ENCODE data around the gene AKAP10.
"Not testable (repeated sequence)": the region's sequence is repeated elsewhere in the genome, so short reads cannot be mapped to it uniquely, and the experiment has no call there.

The AKAP10 gene

DNA sequence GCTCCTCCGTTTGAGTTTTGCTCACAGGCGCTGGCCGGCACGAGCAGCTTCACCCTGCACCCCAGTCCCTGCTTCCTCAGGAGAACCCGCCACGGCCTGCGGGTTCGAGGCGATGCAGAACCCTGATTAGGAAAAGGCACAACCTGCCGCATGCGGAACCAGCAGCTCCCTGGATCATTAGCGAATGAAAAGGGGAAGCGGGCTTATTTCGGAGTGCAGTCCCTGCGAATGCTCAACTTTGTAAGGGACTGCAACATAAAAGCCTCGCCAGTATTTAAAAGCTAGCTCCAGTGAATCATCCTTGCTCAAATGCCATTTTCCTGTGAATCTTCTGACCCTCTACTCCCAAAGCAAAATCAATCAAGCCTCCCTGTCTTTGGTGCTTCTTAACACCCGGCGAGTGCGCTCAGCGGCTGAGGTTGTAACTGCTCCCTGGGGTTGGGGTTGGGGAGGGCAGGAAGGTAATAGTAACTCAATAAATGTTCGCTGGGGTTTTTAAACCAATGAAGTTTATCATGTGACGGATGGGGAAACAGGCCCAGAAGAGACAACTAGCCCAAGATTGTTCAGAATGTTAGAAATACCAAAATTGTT, 678 bp upstream of the AKAP10 start:
- DNase-seq, result no peak

DNA sequence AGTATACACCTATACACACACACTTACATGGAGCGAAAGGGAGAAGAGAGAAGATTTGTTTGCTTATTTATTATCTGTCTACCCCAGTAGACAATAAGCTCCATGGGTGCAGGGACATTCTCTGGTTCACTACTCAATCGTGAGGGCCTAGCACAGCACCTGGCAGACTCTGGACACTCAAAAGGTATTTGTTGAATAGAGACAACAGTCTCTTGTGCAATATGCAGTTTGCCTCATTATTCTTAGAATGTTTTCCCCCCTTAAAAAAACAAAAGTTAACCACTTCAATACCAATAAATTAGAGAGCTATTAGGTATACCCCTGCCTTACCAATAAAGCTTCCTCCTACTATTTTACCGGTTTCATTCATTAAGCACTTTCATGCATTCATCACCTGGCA, 2.0 kb downstream of the AKAP10 start:
- DNase-seq, result no peak

DNA sequence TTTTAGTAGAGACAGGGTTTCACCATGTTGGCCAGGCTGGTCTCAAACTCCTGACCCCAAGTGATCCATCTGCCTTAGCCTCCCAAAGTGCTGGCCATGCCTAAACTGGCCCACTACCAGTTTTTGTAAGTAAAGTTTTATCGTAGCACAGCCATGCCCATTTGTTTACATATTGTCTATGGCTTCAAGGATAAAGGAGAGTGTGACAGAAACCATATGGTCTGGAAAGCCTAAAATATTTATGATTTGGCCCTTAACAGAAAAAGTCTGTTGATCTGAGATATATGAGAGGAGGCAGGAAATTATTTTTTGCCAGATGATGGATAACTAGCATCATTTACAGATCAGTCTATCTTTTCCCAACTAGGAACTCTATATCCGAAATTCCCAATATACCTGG, 4.5 kb downstream of the AKAP10 start:
- DNase-seq, result no peak

DNA sequence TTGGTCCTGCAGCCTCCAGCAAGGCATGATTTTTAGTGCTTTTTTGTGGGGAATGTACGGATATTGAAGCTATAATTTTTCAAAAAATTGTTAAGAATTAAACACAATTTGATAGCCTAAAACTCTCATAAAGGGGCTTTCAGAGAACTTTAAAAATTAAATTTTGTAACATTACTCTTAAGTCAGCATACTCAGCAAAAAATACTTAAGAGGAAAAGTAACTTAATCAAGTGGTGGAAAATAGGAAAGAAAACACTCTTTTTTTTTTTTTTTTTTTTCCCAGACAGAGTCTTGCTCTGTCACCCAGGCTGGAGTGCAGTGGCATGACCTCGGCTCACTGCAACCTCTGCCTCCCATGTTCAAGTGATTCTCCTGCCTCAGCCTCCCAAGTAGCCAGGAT, 14.7 kb downstream of the AKAP10 start:
- DNase-seq, result not testable (repeated sequence)

DNA sequence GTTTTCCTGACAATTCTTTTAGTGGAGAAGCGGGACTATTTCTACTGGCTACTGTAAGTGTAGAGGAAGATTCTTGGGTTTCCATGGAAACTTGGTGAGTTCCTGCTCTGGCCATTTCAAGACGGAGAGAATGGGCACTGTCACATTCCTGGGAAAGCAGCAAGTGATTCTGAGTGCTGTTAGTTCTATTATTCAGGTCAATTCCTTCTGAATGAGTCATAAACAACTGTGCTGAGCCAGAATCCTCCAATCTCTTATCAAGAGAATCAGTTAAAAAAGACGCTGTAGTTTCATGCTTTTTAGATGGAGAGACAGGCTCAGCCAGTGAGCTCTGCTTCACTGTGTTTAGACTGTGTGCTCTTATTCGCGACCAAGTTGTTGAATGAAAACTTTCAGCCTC, 19.6 kb downstream of the AKAP10 start:
- DNase-seq, result no peak

DNA sequence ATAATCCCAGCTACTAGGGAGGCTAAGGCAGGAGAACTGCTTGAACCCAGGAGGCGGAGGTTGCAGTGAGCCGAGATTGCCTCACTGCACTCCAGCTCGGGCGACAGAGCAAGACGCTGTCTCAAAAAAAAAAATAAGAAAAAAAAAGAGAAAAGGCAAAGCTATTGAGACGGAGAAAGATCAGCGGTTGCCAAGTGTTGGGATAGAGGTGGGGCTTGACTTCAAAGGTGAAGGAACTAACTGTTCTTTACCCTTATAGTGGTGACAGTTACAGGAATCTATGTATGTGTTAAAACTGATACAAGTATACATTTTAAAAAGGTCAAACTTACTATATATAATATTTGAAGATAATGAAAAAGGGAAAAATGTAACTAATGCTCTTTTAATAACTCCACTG, 22.5 kb downstream of the AKAP10 start:
- no peak for DNase-seq

DNA sequence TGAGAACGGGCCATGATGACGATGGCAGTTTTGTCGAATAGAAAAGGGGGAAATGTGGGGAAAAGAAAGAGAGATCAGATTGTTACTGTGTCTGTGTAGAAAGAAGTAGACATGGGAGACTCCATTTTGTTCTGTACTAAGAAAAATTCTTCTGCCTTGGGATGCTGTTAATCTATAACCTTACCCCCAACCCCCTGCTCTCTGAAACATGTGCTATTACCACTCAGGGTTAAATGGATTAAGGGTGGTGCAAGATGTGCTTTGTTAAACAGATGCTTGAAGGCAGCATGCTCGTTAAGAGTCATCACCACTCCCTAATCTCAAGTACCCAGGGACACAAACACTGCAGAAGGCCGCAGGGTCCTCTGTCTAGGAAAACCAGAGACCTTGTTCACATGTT, 26.2 kb downstream of the AKAP10 start:
- DNase-seq, result not testable (repeated sequence)

DNA sequence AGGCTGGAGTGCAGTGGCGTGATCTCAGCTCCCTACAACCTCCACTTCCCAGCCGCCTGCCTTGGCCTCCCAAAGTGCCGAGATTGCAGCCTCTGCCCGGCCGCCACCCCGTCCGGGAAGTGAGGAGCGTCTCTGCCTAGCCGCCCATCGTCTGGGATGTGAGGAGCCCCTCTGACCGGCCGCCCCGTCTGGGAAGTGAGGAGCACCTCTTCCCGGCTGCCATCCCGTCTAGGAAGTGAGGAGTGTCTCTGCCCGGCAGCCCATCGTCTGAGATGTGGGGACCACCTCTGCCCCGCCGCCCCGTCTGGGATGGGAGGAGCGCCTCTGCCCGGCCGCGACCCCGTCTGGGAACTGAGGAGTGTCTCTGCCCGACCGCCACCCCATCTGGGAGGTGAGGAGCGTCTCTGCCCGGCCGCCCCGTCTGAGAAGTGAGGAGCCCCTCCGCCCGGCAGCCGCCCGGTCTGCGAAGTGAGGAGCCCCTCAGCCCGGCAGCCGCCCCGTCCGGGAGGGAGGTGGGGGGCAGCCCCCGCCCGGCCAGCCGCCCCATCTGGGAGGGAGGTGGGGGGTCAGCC, 26.9 kb downstream of the AKAP10 start:
- DNase-seq, result not testable (repeated sequence)

DNA sequence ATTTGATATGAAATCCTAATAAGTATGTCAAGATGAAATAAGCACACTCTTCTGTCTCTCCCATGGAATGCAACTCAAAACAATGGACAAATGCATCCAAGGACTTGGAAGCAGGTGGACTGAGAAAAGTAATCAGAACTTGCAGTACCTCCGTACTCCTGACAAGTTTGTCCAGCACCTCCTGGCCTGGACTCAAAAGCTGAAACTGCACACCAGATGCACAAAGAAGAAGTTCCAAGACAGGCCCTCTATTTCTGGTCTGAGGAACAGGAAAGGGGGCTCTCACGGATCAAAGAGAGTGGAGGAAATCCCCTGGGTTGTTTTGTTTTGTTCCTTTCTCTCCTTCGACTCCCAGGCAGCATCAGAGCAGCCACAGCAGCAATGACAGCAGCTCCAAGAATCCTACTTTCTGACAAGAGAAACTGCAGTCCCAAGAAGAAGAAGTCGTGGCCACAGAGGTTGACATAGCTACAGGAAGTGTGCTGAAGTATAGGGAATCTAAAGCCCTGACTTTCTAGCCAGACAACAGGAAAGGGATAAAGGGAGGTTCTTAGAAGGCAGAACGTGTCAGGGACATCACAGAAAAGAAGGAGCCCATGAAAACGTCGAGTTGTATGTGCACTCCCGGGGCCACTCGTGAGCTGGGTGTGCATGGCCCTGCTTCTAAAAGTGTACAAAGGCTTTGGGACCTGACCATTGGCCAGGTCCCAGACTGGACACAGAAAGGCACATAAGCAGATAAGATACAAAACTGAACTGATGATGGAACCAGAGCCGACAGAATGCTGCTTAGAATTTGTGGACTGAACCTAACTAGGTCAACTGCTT, 29.3 kb downstream of the AKAP10 start:
- no peak for DNase-seq

DNA sequence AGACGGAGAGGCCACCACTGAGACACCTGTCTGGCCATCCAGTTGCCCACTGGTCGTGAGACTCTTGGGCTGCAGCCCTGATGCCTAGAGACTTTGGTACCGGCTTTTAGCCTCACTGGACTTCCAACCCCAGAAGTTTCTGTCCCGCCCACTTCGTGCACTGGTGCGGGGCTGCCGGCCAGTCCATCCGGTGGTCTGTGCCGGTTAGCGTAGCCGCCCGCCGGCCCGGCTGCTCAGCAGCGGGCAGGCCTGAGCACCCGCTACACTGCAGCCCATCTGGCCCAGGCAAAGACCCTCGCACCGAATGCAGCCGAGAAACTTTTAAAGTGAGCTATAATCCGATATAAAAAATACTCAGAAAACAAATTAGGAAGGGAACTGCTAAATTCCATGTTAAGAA, 30.7 kb downstream of the AKAP10 start:
- DNase-seq, result no peak

DNA sequence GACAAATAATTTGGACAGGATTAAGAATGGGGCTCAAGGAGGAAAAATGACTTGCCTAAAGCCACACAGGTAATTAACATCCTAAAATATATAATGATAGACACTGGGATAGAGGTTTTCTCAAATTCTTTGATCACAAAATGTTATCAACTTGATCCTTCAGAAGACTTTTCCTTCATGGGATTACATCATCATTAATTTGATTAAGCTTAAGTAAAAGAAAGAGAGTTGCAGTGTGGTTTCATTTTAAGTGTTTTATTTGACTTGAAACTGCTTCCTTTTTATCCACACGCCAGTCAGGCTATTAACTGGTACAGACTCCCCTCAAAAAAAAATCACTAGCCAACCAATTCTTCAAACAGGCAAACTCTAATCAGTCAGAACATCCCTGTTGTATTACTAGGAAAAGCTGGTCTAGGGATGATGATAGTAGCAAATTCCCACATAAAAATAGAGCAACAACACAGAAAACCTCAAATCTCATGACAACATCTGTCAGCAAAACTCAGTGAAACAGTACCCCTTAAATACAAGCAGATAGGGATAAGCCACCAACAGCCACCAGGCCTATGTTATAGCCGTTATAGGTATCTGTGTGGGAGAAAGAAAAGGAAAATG, 32.5 kb downstream of the AKAP10 start:
- DNase-seq, result no peak

DNA sequence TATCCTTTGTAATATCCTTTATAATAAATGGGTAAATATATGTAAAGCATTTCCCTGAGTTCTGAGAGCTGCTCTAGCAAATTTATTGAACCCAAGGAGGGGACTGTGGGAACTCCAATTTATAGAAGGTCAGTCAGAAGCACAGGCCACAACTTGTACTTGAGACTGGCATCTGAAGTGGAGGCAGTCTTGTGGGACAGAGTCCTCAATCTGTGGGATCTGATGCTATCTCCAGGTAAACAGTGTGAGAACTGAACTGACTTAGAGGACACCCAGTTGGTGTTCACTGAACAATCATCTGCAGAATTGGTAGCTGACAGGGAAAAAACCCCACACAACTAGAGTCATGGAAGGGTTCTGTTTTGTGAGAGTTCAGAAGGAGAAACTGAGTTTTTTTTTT, 34.0 kb downstream of the AKAP10 start:
- no peak for DNase-seq

DNA sequence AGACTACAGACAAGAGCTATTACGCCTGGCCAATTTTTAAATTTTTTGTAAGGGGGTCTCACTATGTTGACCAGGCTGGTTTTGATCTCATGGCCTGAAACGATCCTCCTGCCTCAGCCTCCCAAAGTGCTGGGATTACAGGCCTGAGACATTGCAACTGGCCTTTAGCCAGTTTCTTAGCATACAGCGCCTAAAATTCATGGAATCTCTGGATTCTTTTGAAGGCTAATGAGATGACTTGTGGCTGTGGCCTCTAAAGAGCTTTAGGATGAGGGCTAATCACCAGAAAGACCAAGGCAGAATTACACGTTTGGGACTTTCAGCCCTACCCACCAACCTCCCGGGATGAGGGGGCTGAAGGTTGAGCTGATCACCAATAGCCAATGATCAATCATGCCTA, 34.6 kb downstream of the AKAP10 start:
- DNase-seq, result no peak

DNA sequence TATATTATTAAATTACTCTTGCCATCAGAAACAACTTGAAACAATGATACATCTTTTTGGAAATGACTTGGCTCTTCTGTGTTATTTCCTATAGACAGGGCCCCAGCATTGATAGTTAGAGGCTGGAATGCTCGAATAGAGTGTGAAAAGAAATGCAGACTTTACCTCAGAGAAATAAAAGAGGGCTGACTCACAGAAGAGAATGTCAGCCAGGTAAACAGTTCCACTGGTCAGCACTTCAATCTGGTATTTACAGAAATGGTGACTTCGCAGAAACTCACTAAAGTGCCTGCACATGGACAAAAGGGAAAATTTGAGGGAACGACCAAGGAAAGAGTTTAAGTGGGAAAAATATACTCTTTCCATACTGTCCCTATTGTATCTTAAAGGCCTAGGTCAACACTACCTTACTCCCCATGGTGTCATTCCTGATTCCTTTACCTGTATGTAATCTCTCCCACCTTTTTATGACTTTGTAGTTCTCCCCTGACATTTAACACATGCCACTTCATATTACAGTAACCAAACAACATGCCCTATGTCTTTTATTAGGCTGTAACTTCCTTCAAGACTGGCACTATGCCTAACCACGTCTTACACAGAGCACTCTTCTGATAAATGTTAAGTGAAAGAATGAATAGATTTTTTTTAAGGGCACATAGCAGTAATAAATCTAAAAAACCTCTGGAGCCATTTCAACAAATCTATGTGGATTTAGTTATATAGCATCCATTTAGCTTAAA, 36.7 kb downstream of the AKAP10 start:
- DNase-seq, result no peak

DNA sequence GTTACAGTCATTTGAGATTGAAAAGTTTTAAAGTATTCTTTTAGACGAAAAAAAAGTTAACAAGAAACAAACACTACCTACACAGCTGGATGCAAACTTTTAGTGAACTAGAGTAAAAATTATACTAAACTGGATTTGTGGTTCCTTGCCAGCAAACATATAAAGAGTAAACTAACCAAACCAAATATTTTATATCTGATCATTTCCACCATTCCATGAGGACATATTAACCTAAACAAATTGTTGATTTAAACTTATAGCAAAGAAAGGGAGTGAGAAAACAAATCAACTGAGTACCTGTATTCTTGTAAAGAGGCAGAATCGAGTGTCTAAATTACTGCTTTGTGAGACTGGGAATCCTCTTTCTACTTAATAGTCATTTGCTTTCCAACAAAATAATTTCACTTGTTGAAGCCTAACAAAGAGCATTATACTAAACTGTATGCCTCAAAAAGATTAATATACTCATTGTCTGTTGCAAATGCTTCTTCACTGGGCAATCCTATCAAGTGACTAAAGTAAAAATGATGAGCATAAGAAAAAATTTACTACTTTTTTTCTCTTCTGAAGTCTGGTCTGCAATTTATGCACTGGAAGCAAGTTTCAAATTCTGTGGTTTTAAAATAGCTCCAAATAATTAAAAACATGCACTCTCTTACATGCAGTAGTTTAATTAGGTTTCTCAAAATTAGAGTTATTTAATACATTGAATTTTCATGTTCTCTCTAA, 37.5 kb downstream of the AKAP10 start:
- DNase-seq, result no peak

DNA sequence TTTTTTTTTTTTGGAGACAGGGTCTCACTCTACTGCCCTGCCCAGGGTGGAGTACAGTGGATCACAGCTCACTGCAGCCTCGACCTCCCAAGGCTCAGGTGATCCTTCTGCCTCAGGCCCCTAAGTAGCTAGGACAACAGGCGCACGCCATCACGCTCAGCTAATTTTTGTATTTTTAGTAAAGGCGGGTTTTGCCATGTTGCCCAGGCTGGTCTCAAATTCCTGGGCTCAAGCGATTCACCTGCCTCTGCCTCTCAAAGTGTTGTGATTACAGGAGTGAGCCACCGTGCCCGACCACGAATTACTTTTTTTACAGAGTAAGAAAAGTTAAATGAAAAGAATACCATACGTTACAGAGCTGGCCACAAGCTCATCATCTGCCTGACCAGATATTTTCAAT, 38.9 kb downstream of the AKAP10 start:
- no peak for DNase-seq

DNA sequence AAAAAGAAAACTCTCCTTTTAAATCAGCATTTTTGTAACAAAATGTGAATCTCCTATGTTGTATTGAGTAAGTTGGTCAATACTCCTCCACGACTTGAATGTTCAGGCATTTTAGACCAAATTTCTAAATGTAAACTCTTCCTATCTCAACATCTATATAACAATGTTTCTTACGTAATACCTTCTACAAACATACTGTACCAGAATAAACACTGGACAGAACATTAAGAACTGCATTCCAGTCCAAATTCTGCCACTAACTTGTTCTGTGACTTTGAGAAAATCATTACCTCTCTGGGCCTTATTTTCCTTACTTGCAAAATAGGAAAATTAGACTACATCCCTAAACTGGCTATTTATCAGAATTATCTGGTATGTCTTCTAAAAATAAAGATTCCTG, 40.1 kb downstream of the AKAP10 start:
- DNase-seq, result no peak

DNA sequence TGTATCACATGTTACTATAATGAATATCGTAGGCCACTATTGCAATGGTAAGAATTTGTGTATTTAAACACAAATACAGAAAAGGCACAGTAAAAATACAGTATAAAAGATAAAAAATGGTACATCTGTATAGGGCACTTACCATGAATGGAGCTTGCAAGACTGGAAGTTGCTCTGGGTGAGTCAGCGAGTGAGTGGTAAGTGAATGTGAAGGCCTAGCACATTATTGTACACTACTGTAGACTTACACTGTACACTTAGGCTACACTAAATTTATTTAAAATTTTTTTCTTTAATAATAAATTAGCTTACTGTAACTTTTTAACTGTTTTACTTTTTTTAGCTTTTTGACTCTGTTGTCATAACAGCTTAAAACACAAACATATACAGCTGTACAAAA, 42.5 kb downstream of the AKAP10 start:
- no peak for DNase-seq

DNA sequence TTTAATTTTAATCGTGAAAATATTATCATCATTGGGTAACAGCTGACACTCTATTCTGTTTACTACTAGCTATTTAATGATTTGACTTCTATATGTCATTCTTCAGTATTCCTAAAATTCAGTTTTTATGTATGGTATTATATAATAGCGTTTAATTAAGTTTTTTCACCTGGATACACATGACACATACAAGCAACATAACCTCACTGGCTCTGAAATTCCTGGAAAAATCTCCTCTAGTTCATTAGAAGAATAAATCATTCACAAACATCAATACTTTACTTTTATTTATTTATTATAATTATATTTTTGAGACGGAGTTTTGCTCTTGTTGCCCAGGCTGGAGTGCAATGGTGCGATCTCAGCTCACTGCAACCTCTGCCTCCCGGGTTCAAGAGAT, 44.0 kb downstream of the AKAP10 start:
- DNase-seq, result no peak

DNA sequence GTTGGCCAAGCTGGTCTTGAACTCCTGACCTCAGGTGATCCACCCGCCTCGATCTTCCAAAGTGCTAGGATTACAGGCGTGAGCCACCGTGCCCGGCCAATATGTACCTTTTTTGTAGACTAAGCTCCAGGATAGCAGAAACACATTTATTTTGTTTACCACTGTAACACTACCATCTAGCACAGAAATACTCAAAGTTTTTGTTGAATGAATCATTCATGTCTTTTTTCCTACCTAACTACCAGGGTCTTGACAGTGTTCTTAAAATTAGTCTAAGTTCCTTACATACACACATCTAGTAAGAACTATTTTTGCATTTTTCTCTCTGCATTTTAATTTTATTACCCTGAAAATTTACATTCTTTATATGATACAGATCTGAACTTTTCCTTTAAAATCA, 44.4 kb downstream of the AKAP10 start:
- DNase-seq, result no peak

DNA sequence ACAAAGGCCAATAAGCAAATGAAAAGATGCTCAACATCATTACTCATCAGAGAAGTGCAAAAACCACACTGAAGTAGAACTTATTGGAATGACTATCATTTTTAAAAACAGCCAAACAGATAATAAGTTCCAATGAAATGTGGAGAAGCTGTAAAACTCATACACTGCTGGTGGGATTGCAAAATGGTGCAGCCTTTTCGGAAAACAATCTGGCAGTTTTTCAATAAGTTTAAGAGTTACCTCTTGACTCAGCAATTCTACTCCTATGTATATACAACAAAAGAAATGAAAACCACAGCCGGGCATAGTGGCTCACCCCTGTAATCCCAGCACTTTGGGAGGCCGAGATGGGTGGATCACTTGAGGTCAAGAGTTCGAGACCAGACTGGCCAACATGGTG, 49.3 kb downstream of the AKAP10 start:
- DNase-seq, result no peak

DNA sequence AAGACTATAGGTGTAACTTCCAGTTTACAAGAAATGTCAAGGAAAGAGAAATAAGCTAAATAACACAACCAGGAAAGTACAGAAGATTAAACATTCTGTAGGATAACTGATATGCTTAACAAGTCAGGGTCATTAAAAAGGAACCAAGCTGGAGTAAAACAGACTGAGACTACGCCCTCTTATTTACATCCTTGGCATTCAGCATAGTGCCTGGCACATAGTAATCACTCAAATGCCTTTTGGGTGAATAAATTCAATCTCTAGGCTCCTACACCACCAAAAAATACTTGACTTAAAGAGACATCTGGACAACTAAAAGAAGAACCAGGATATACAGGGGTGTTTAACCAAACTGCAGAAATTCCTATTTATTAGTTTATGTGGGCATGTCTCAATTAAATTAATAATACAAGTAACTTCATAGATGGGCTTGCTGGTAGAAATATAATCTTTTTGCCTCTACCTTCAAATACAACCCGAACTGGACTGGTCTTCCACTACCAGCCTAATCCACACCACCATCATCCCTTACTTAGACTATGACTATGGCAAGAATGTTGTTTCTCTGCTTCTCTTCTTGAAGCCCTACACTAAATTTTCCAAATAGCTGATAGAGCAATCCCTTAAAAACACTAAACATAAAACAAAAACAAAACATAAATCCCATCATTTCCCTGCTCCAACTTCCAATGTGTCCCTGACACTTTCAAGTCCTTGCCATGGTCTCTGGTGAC, 62.2 kb downstream of the AKAP10 start:
- DNase-seq, result no peak

Data from NCI-H2171 treated with DMSO at 0.1 percent for 48 hours (cell line).